H1 (cell line): ENCODE results near the gene SAA1. TPM values are rescaled to one million over a fixed set of nuclear protein-coding genes. Genes with fewer than 3 reads are reported as not detected.

Experiments used
- CTCF ChIA-PET: fragments of 300-600 bp; sonication (Branson Sonifier 250); formaldehyde crosslinking; loops from one replicate; lab custom pipeline; 2021; ENCODE audit not compliant: partially characterized antibody; lab: Charles Lee
- POLR2A ChIA-PET: fragments of 300-600 bp; sonication (Branson Sonifier 250); formaldehyde crosslinking; loops from one replicate; lab custom pipeline; 2021; ENCODE audit warnings: inconsistent platforms; ENCODE audit not compliant: partially characterized antibody; lab: Charles Lee
- DNase-seq, 2 experiments: peaks; one replicate each; pipeline versions ENCODE4 v3.0.0 to v3.0.0-alpha.2; 2010 to 2022; ENCODE audit warnings: low spot score in 2 of 2, low read depth in 1 of 2, mixed read lengths in 1 of 2
- FAIRE-seq: peaks from 2 replicates; lab custom pipeline; 2011; peaks lifted over from hg19 to GRCh38; lab: Jason Lieb, UNC
- H2AFZ ChIP-seq: 2 replicates; pipeline ENCODE4 v1.8.1; 2012; ENCODE audit warnings: low read length, inconsistent platforms
- H2AK5ac ChIP-seq: 2 replicates; pipeline ENCODE4 v1.6.1; 2013; ENCODE audit warnings: low read depth, low read length
- H2BK120ac ChIP-seq: replicated peaks from 2 replicates; pipeline ENCODE3; 2013; ENCODE audit warnings: low read depth, low read length, inconsistent platforms
- H2BK12ac ChIP-seq: 2 replicates; pipeline ENCODE4 v1.6.1; 2013; ENCODE audit warnings: low read depth, low read length
- H2BK15ac ChIP-seq: 2 replicates; pipeline ENCODE4 v1.6.1; 2013; ENCODE audit warnings: low read length
- H2BK20ac ChIP-seq: 2 replicates; pipeline ENCODE4 v1.6.1; 2013; ENCODE audit warnings: low read length
- H2BK5ac ChIP-seq: 2 replicates; pipeline ENCODE4 v1.6.1; 2013; ENCODE audit warnings: low read depth, low read length
- H3K14ac ChIP-seq: 2 replicates; pipeline ENCODE4 v1.6.1; 2013; ENCODE audit warnings: inconsistent platforms; ENCODE audit not compliant: insufficient read length
- H3K18ac ChIP-seq: 2 replicates; pipeline ENCODE4 v1.6.1; 2013; ENCODE audit warnings: low read length; ENCODE audit errors: extremely low read depth
- H3K23ac ChIP-seq: 2 replicates; pipeline ENCODE4 v1.6.1; 2013; ENCODE audit warnings: inconsistent platforms; ENCODE audit not compliant: insufficient read length
- H3K23me2 ChIP-seq: 2 replicates; pipeline ENCODE4 v1.6.1; 2013; ENCODE audit warnings: low read depth, low read length
- H3K27ac ChIP-seq: 2 replicates; pipeline ENCODE4 v1.6.1; 2011; ENCODE audit warnings: low read depth, low read length, inconsistent platforms
- H3K27me3 ChIP-seq, 4 experiments: replicated peaks in 1 of 4; 1 replicate in 1 of 4; 2 replicates in 3 of 4; pipeline versions ENCODE4 v1.6.1 to v1.8.1; 2011 to 2013; ENCODE audit warnings: low read length in 3 of 4, mild to moderate bottlenecking in 3 of 4, inconsistent platforms in 2 of 4, mixed read lengths in 2 of 4, moderate library complexity in 1 of 4; ENCODE audit not compliant: control insufficient read depth in 3 of 4, insufficient read depth in 3 of 4; ENCODE audit errors: extremely low read depth in 1 of 4
- H3K36me3 ChIP-seq, 4 experiments: 2 replicates each; pipeline versions ENCODE4 v1.6.1 to v1.8.1; 2011 to 2013; ENCODE audit warnings: mild to moderate bottlenecking in 4 of 4, low read length in 3 of 4, moderate library complexity in 2 of 4, control low read depth in 1 of 4, inconsistent platforms in 1 of 4; ENCODE audit not compliant: insufficient read depth in 4 of 4, control insufficient read depth in 2 of 4
- H3K4ac ChIP-seq: replicated peaks from 2 replicates; pipeline ENCODE3; 2013; ENCODE audit warnings: low read length, low read depth, mixed read lengths, inconsistent platforms; ENCODE audit not compliant: insufficient read length
- H3K4me1 ChIP-seq, 4 experiments: replicated peaks in 1 of 4; 1 replicate in 1 of 4; 2 replicates in 3 of 4; pipeline versions ENCODE4 v1.6.1 to v1.8.1; 2011 to 2013; ENCODE audit warnings: low read length in 3 of 4, inconsistent platforms in 2 of 4, mixed read lengths in 1 of 4; ENCODE audit not compliant: insufficient read depth in 4 of 4, control insufficient read depth in 3 of 4
- H3K4me2 ChIP-seq, 2 experiments: 2 replicates each; pipeline versions ENCODE4 v1.6.1 to v1.8.1; 2011 to 2013; ENCODE audit warnings: low read depth in 2 of 2, low read length in 2 of 2, control low read depth in 1 of 2, inconsistent platforms in 1 of 2, mild to moderate bottlenecking in 1 of 2; ENCODE audit not compliant: insufficient read depth in 1 of 2
- H3K4me3 ChIP-seq, 4 experiments: fragments of 200-600, 300-600 bp in 1 of 4; sonication (generic), shearing (Covaris generic), sonication (Bioruptor Twin) in 1 of 4; 2 replicates each; pipeline versions ENCODE4 v1.5.1 to v1.8.1; 2011 to 2016; ENCODE audit warnings: low read length in 4 of 4, low read depth in 3 of 4, control low read depth in 2 of 4, inconsistent platforms in 2 of 4, mild to moderate bottlenecking in 2 of 4, mixed read lengths in 1 of 4, moderate library complexity in 1 of 4; ENCODE audit not compliant: insufficient read depth in 2 of 4; ENCODE audit errors: extremely low read depth in 1 of 4
- H3K56ac ChIP-seq: replicated peaks from 2 replicates; pipeline ENCODE3; 2013; ENCODE audit warnings: low read depth, mild to moderate bottlenecking, mixed read lengths, low read length, inconsistent platforms; ENCODE audit not compliant: insufficient read length
- H3K79me1 ChIP-seq: 2 replicates; pipeline ENCODE4 v1.6.1; 2013; ENCODE audit warnings: low read depth, low read length, control low read depth
- H3K79me2 ChIP-seq, 2 experiments: 2 replicates each; pipeline versions ENCODE4 v1.6.1 to v1.8.1; 2012 to 2013; ENCODE audit warnings: low read length in 2 of 2, mild to moderate bottlenecking in 2 of 2, inconsistent platforms in 1 of 2; ENCODE audit not compliant: insufficient read depth in 2 of 2, control insufficient read depth in 1 of 2
- H3K9ac ChIP-seq, 4 experiments: replicated peaks in 1 of 4; 1 replicate in 1 of 4; 2 replicates in 3 of 4; pipeline versions ENCODE4 v1.6.1 to v1.8.1; 2011 to 2013; ENCODE audit warnings: low read depth in 3 of 4, low read length in 3 of 4, control low read depth in 2 of 4, mild to moderate bottlenecking in 2 of 4, moderate library complexity in 2 of 4, inconsistent platforms in 1 of 4; ENCODE audit errors: extremely low read depth in 1 of 4
- H3K9me3 ChIP-seq, 2 experiments: 2 replicates each; pipeline versions ENCODE4 v1.6.1 to v1.8.1; 2012 to 2013; ENCODE audit warnings: mild to moderate bottlenecking in 2 of 2, moderate library complexity in 2 of 2, control low read depth in 1 of 2, inconsistent platforms in 1 of 2, low read depth in 1 of 2, low read length in 1 of 2, mixed read lengths in 1 of 2; ENCODE audit not compliant: insufficient read depth in 2 of 2
- H4K20me1 ChIP-seq, 2 experiments: replicated peaks in 1 of 2; 2 replicates each; pipeline versions ENCODE3 to v1.8.1; 2011 to 2013; ENCODE audit warnings: inconsistent platforms in 2 of 2, low read length in 2 of 2, mild to moderate bottlenecking in 1 of 2; ENCODE audit not compliant: insufficient read depth in 2 of 2, control insufficient read depth in 1 of 2
- H4K5ac ChIP-seq: 2 replicates; pipeline ENCODE4 v1.6.1; 2013; ENCODE audit warnings: low read length, low read depth, mixed read lengths, inconsistent platforms; ENCODE audit not compliant: insufficient read length
- H4K8ac ChIP-seq: 2 replicates; pipeline ENCODE4 v1.8.0; 2013; ENCODE audit warnings: mild to moderate bottlenecking, moderate library complexity, low read length, inconsistent platforms; ENCODE audit not compliant: insufficient read depth; ENCODE audit errors: extremely low read depth
- H4K91ac ChIP-seq: replicated peaks from 2 replicates; pipeline ENCODE3; 2013; ENCODE audit warnings: low read length, mixed read lengths, inconsistent platforms; ENCODE audit not compliant: insufficient read length
- CBX5 ChIP-seq: fragments of 300-800, 300-1000 bp; sonication (generic); IDR thresholded peaks from 2 replicates; pipeline ENCODE4 v1.7.1; 2016; ENCODE audit warnings: antibody characterized with exemption, low read length, low read depth
- CBX8 ChIP-seq: fragments of 300-800, 300-1000 bp; sonication (generic); IDR thresholded peaks from 2 replicates; pipeline ENCODE4 v1.7.1; 2016; ENCODE audit warnings: low read depth, low read length, borderline replicate concordance
- MAFK ChIP-seq: IDR thresholded peaks from 2 replicates; pipeline ENCODE4 v1.6.1; 2012; ENCODE audit warnings: low read depth, mild to moderate bottlenecking, improper control_type of control experiment, low read length
- RAD21 ChIP-seq, 2 experiments: IDR thresholded peaks in 1 of 2; conservative IDR thresholded peaks in 1 of 2; 2 replicates each; pipeline ENCODE4 v1.6.1; 2011; ENCODE audit warnings: low read depth in 2 of 2, low read length in 2 of 2, improper control_type of control experiment in 1 of 2, inconsistent platforms in 1 of 2, mild to moderate bottlenecking in 1 of 2, moderate library complexity in 1 of 2
- SIN3A ChIP-seq, 2 experiments: IDR thresholded peaks in 1 of 2; conservative IDR thresholded peaks in 1 of 2; 2 replicates each; pipeline ENCODE4 v1.6.1; 2011 to 2012; ENCODE audit warnings: low read length in 2 of 2, improper control_type of control experiment in 1 of 2, low read depth in 1 of 2, mild to moderate bottlenecking in 1 of 2
- WGBS, 2 experiments: shearing (Covaris generic) in 1 of 2; methylation state at CpG; one replicate each; pipeline versions ENCODE4 v1.1.6 to v1.1.7; 2013 to 2015; ENCODE audit warnings: low lambda C conversion rate in 2 of 2, mixed read lengths in 2 of 2, inconsistent platforms in 1 of 2, low coverage in 1 of 2, missing lambda C conversion rate in 1 of 2; ENCODE audit not compliant: insufficient replicate concordance in 2 of 2, insufficient coverage in 1 of 2, insufficient read length in 1 of 2; ENCODE audit errors: extremely low coverage in 1 of 2, missing lambda C conversion rate in 1 of 2; 5-methylcytosine and 5-hydroxymethylcytosine counted together
- polyA plus RNA-seq, 7 experiments: library from polyadenylated mRNA; depleted of rRNA in 3 of 7; stranded (reverse) in 5 of 7; unstranded in 2 of 7; fragments of >200 nt in 5 of 7; fragments of 200-250 nt in 2 of 7; gene quantifications; 1 replicate in 5 of 7; 2 replicates in 1 of 7; 4 replicates in 1 of 7; pipeline versions ENCODE4 v1.2.1 to v1.2.3, GENCODE V29; 2011 to 2013; ENCODE audit warnings: missing spikeins in 2 of 7, mixed read lengths in 2 of 7
- total RNA-seq: library from RNA; stranded (reverse); fragmentation: NEBNext Ultra II Directional; extraction: Animal tissue kit (Norgen Biotek cat#: 25700); gene quantifications from 2 replicates; pipeline ENCODE4 v1.2.1, GENCODE V29; 2021
- TF ChIP-seq, protein P1 (sequence below): IDR thresholded peaks from 2 replicates; pipeline ENCODE4 v1.6.1; 2012; ENCODE audit warnings: low read length, inconsistent platforms
- TF ChIP-seq, protein P2 (sequence below): IDR thresholded peaks from 2 replicates; pipeline ENCODE4 v1.6.1; 2011; ENCODE audit warnings: low read length, improper control_type of control experiment

SAA1 gene
- total and polyA plus RNA-seq, 2 of the 8 experiments (the other 6 are each of a cell fraction or from before 2014, with no cell fraction given): 0.41 TPM; not detected in 1

DNA sequence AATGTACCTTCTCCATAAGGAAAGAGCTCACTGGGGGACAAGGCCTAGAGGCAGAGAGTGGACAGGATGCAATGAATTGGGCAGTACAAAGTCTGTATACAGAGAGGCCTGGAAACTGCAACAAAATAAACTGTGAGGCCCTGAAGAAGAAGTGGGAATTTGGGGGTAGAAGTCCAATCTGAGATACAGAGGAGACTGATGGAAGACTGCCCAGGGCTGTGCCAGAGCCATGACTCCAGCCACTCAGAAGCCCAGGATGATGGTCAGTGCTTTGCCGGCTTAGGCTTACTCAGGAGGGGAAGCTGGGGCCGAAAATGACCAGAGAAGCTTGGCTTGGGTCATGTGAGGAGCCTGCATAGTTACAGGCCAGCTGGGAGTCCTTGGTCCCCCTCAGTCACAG lies 35.2 kb upstream of the SAA1 start:
- Histone ChIP-seq H4K5ac (no peak overlapping the region), H4K91ac (no peak overlapping the region), H3K18ac (no peak overlapping the region), H3K4me1 (no peaks in the 10 kb centered on the region), H2BK5ac (no peak overlapping the region), H2AFZ (no peak overlapping the region), H3K36me3 (no peaks in the 10 kb centered on the region), H4K8ac (no peak overlapping the region), H3K14ac (no peak overlapping the region), H3K4me3 (no peak overlapping the region), H3K4me2 (no peak overlapping the region), H2BK20ac (no peak overlapping the region), H2BK15ac (no peak overlapping the region), H3K9ac (no peak overlapping the region), H2AK5ac (no peak overlapping the region), H3K79me2 (no peaks in the 10 kb centered on the region), H3K23ac (no peak overlapping the region), H3K56ac (no peak overlapping the region), H4K20me1 (no peaks in the 10 kb centered on the region), H3K27me3 (no peaks in the 10 kb centered on the region), H3K4ac (no peak overlapping the region), H2BK120ac (no peak overlapping the region), H3K23me2 (no peaks in the 10 kb centered on the region), H3K27ac (no peak overlapping the region), H3K9me3 (no peaks in the 10 kb centered on the region), H3K79me1 (no peaks in the 10 kb centered on the region), H2BK12ac (no peak overlapping the region)
- TF ChIP-seq CBX5 (no peak), RAD21 (IDR thresholded peaks at IDR 0.05 in 1 of 2, conservative IDR thresholded peaks at IDR 0.05 in 1 of 2; ENCODE audit: low read depth in 2 of 2, low read length in 2 of 2) (no peak), SIN3A (conservative IDR thresholded peaks at IDR 0.05 in 1 of 2, IDR thresholded peaks at IDR 0.05 in 1 of 2; ENCODE audit: low read depth in 1 of 2, low read length in 2 of 2) (no peak), MAFK (no peak), CBX8 (no peak)
- TF ChIP-seq, protein P1, sequence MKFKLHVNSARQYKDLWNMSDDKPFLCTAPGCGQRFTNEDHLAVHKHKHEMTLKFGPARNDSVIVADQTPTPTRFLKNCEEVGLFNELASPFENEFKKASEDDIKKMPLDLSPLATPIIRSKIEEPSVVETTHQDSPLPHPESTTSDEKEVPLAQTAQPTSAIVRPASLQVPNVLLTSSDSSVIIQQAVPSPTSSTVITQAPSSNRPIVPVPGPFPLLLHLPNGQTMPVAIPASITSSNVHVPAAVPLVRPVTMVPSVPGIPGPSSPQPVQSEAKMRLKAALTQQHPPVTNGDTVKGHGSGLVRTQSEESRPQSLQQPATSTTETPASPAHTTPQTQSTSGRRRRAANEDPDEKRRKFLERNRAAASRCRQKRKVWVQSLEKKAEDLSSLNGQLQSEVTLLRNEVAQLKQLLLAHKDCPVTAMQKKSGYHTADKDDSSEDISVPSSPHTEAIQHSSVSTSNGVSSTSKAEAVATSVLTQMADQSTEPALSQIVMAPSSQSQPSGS: no peak
- TF ChIP-seq, protein P2, sequence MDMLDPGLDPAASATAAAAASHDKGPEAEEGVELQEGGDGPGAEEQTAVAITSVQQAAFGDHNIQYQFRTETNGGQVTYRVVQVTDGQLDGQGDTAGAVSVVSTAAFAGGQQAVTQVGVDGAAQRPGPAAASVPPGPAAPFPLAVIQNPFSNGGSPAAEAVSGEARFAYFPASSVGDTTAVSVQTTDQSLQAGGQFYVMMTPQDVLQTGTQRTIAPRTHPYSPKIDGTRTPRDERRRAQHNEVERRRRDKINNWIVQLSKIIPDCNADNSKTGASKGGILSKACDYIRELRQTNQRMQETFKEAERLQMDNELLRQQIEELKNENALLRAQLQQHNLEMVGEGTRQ: no peak
- ChIA-PET CTCF (interaction anchor here (0.8 to 2.1 kb wide), 8 partner anchors 11 to 60 kb away, joined by 3 to 13 read pairs (median 3); no protein-coding TSS in a partner anchor), POLR2A (no interaction called here)
- WGBS, 2 experiments: 76% methylated on average over 2 of the region's 2 CpGs; no CpG with 5 or more reads in 1 of the 2 experiments
- DNase-seq: no peak
- no peak for FAIRE-seq
